Esophagus muscularis mucosa (tissue), 4 donors: Measurements from ENCODE around the gene GATA2.

Source experiments
- EP300 ChIP-seq: sonication (generic); formaldehyde crosslinking; IDR thresholded peaks from one replicate; pipeline ENCODE4 v1.6.1; 2017; ENCODE audit warnings: antibody characterized with exemption
- POLR2A ChIP-seq: fragments of 450-650 bp; IDR thresholded peaks from one replicate; pipeline ENCODE4 v1.6.1; 2017; ENCODE audit warnings: antibody characterized with exemption, moderate library complexity, mild to moderate bottlenecking, low read depth
- POLR2AphosphoS5 ChIP-seq, 2 donors: sonication (generic); formaldehyde crosslinking; IDR thresholded peaks; one replicate each; pipeline ENCODE4 v1.6.1; 2017; ENCODE audit warnings: antibody characterized with exemption in 2 of 2
- TF ChIP-seq, protein P1 (sequence below), 3 experiments: fragments of 200-600 bp in 2 of 3; fragments of 450-650 bp in 1 of 3; sonication (generic) in 2 of 3; IDR thresholded peaks; one replicate each; pipeline ENCODE4 v1.5.1; 2017 to 2019; ENCODE audit warnings: antibody characterized with exemption in 3 of 3, mild to moderate bottlenecking in 2 of 3, moderate library complexity in 1 of 3

- TF ChIP-seq POLR2A (no peak), POLR2AphosphoS5 (IDR thresholded peaks at IDR 0.05) (no peak), EP300 (no peak)
- TF ChIP-seq, protein P1, sequence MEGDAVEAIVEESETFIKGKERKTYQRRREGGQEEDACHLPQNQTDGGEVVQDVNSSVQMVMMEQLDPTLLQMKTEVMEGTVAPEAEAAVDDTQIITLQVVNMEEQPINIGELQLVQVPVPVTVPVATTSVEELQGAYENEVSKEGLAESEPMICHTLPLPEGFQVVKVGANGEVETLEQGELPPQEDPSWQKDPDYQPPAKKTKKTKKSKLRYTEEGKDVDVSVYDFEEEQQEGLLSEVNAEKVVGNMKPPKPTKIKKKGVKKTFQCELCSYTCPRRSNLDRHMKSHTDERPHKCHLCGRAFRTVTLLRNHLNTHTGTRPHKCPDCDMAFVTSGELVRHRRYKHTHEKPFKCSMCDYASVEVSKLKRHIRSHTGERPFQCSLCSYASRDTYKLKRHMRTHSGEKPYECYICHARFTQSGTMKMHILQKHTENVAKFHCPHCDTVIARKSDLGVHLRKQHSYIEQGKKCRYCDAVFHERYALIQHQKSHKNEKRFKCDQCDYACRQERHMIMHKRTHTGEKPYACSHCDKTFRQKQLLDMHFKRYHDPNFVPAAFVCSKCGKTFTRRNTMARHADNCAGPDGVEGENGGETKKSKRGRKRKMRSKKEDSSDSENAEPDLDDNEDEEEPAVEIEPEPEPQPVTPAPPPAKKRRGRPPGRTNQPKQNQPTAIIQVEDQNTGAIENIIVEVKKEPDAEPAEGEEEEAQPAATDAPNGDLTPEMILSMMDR (IDR thresholded peaks at IDR 0.05): no peak
Measured at GRCh38 chr3:128461731-128462130, 31.3 kb downstream of the GATA2 start.
